Vagina (tissue), 2 donors: ENCODE data around the gene FNBP1L. TPM values are rescaled to one million over a fixed set of nuclear protein-coding genes. Genes with fewer than 3 reads are reported as not detected.

ENCODE experiments used
- DNase-seq, 2 donors: peaks; one replicate each; pipeline ENCODE4 v3.0.0-alpha.2; 2017; ENCODE audit errors: extremely low spot score in 2 of 2
- H3K27ac ChIP-seq: fragments of 200-600 bp; sonication (generic); one replicate; pipeline ENCODE4 v1.5.1; 2019
- H3K27me3 ChIP-seq: fragments of 200-600 bp; sonication (generic); one replicate; pipeline ENCODE4 v1.5.1; 2019
- H3K36me3 ChIP-seq, 2 donors: fragments of 200-600 bp; sonication (generic); one replicate each; pipeline ENCODE4 v1.5.1; 2017 to 2019
- H3K4me1 ChIP-seq: fragments of 200-600 bp; sonication (generic); one replicate; pipeline ENCODE4 v1.5.1; 2019
- H3K4me3 ChIP-seq, 2 donors: fragments of 200-600 bp; sonication (generic); 1 replicate in 1 of 2; 2 replicates in 1 of 2; pipeline ENCODE4 v1.5.1; 2016 to 2019
- H3K9me3 ChIP-seq: fragments of 200-600 bp; sonication (generic); one replicate; pipeline ENCODE4 v1.5.1; 2019
- CTCF ChIP-seq, 3 experiments: fragments of 450-650 bp in 2 of 3; fragments of 200-600 bp in 1 of 3; sonication (generic) in 1 of 3; IDR thresholded peaks; one replicate each; pipeline ENCODE4 v1.5.1; 2017 to 2019; ENCODE audit warnings: antibody characterized with exemption in 3 of 3, mild to moderate bottlenecking in 2 of 3, moderate library complexity in 2 of 3
- POLR2A ChIP-seq, 2 donors: fragments of 450-650 bp; IDR thresholded peaks; one replicate each; pipeline ENCODE4 v1.6.1; 2017; ENCODE audit warnings: antibody characterized with exemption in 2 of 2, mild to moderate bottlenecking in 2 of 2, moderate library complexity in 2 of 2
- POLR2AphosphoS5 ChIP-seq, 2 donors: sonication (generic); formaldehyde crosslinking; IDR thresholded peaks; one replicate each; pipeline ENCODE4 v1.9.0; 2017; ENCODE audit warnings: antibody characterized with exemption in 2 of 2, mild to moderate bottlenecking in 2 of 2, low read depth in 1 of 2; ENCODE audit not compliant: insufficient read depth in 1 of 2
- intact Hi-C: fragments of 100-400 bp; cut with DNase I; formaldehyde crosslinking; loops from one replicate; pipeline ENCODE4 v1.15.1; 2023
- total RNA-seq: library from RNA; depleted of rRNA; stranded (reverse); fragments of >200 nt; gene quantifications from one replicate; pipeline ENCODE4 v1.2.3, GENCODE V29; 2016

FNBP1L gene
- total RNA-seq, 1 donor from 2014 or later: 16.9 TPM

- Histone ChIP-seq H3K9me3 (no peaks in the 10 kb centered on the region), H3K36me3 (no peaks in the 10 kb centered on the region), H3K4me3 (no peak overlapping the region), H3K27ac (no peak overlapping the region), H3K4me1 (no peaks in the 10 kb centered on the region), H3K27me3 (no peaks in the 10 kb centered on the region)
- TF ChIP-seq POLR2AphosphoS5 (IDR thresholded peaks at IDR 0.05; ENCODE audit: insufficient read depth in 1 of 2, low read depth in 1 of 2): no peak
- TF ChIP-seq CTCF (IDR thresholded peaks at IDR 0.05): no peak
- no peak for TF ChIP-seq POLR2A (IDR thresholded peaks at IDR 0.05)
- intact Hi-C loops: no loop called here
- DNase-seq: no peak
Measured at GRCh38 chr1:93495911-93496310, 48.0 kb downstream of the FNBP1L start.

GRCh38 chr1:93496520-93496919 lies 48.6 kb downstream of the FNBP1L start:
- Histone ChIP-seq H3K36me3 (no peaks in the 10 kb centered on the region), H3K4me1 (no peaks in the 10 kb centered on the region), H3K27ac (no peak overlapping the region), H3K4me3 (no peak overlapping the region), H3K9me3 (no peaks in the 10 kb centered on the region), H3K27me3 (no peaks in the 10 kb centered on the region)
- no peak for DNase-seq
- TF ChIP-seq POLR2A (IDR thresholded peaks at IDR 0.05) (no peak), POLR2AphosphoS5 (IDR thresholded peaks at IDR 0.05; ENCODE audit: insufficient read depth in 1 of 2, low read depth in 1 of 2) (no peak), CTCF (IDR thresholded peaks at IDR 0.05) (no peak)
- intact Hi-C loops: no loop called here

GRCh38 chr1:93499075-93499474 lies 51.2 kb downstream of the FNBP1L start:
- intact Hi-C loops: no loop called here
- H3K4me1 ChIP-seq: no peaks in the 10 kb centered on the region
- H3K27ac ChIP-seq: no peak overlapping the region
- H3K27me3 ChIP-seq: no peaks in the 10 kb centered on the region
- H3K4me3 ChIP-seq: no peak overlapping the region
- no peaks in the 10 kb centered on the region for H3K36me3 ChIP-seq
- TF ChIP-seq CTCF (IDR thresholded peaks at IDR 0.05): no peak
- no peak for TF ChIP-seq POLR2A (IDR thresholded peaks at IDR 0.05)
- no peak for TF ChIP-seq POLR2AphosphoS5 (IDR thresholded peaks at IDR 0.05; ENCODE audit: insufficient read depth in 1 of 2, low read depth in 1 of 2)
- no peak for DNase-seq
- no peaks in the 10 kb centered on the region for H3K9me3 ChIP-seq

- H3K9me3 ChIP-seq: no peaks in the 10 kb centered on the region
- H3K4me1 ChIP-seq: no peaks in the 10 kb centered on the region
- intact Hi-C loops: no loop called here
- no peak for TF ChIP-seq CTCF (IDR thresholded peaks at IDR 0.05)
- no peak for TF ChIP-seq POLR2A (IDR thresholded peaks at IDR 0.05)
- no peak for TF ChIP-seq POLR2AphosphoS5 (IDR thresholded peaks at IDR 0.05; ENCODE audit: insufficient read depth in 1 of 2, low read depth in 1 of 2)
- no peak for DNase-seq
- no peak overlapping the region for H3K4me3 ChIP-seq
- no peaks in the 10 kb centered on the region for H3K27me3 ChIP-seq
- H3K27ac ChIP-seq: no peak overlapping the region
- H3K36me3 ChIP-seq: no peaks in the 10 kb centered on the region
Measured at GRCh38 chr1:93499533-93499932, 51.6 kb downstream of the FNBP1L start.

- no peaks in the 10 kb centered on the region for H3K4me1 ChIP-seq
- intact Hi-C loops: no loop called here
- H3K36me3 ChIP-seq: no peaks in the 10 kb centered on the region
- no peak overlapping the region for H3K27ac ChIP-seq
- no peaks in the 10 kb centered on the region for H3K9me3 ChIP-seq
- no peak overlapping the region for H3K4me3 ChIP-seq
- no peak for DNase-seq
- no peaks in the 10 kb centered on the region for H3K27me3 ChIP-seq
- TF ChIP-seq POLR2A (IDR thresholded peaks at IDR 0.05) (no peak), POLR2AphosphoS5 (IDR thresholded peaks at IDR 0.05; ENCODE audit: insufficient read depth in 1 of 2, low read depth in 1 of 2) (no peak), CTCF (IDR thresholded peaks at IDR 0.05) (no peak)
Measured at GRCh38 chr1:93500275-93500674, 52.4 kb downstream of the FNBP1L start.
